DMS 273 (cell line): Measurements from ENCODE around the gene SMYD3.

Source experiments
- DNase-seq: peaks from one replicate; lab custom pipeline; 2025; ENCODE audit not compliant: unreplicated experiment; lab: John Stamatoyannopoulos, UW

Gene SMYD3

DNA sequence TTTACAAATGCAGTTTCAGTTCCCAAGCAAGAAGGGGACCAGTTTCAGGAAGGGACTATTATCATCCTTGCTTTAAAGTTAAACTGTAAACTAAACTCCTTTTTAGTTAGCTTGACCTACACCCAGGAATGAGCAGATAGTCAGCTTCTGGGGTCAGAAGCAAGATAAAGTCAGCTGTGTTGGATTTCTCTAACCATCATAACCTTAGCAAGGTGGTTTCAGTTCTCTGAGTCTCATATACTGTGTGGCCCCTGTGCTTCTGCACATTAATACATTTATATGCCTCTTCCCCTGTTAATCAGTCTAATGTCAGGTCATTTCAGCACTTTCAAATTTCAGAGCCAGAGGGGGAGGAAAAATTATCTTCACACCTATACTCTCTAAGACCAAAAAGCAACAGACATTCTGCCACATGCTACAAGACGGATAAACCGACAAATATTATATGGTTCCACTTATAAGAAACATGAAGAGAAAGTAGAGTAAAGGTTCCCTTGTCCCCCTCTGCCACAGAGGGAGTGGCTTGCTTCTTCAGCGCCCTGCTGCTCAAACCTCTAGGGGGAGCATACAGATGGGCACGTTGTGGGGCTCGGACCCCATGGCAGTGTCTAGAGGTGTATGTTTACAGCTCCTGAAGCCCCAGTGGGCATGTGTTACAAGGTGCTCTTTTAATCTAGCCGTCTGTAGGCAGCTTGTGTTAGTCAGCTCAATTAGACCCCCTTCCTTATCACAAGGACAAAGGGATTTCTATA is 89.1 kb downstream of the SMYD3 start:
- peak; percentile 99 for DNase-seq

DNA sequence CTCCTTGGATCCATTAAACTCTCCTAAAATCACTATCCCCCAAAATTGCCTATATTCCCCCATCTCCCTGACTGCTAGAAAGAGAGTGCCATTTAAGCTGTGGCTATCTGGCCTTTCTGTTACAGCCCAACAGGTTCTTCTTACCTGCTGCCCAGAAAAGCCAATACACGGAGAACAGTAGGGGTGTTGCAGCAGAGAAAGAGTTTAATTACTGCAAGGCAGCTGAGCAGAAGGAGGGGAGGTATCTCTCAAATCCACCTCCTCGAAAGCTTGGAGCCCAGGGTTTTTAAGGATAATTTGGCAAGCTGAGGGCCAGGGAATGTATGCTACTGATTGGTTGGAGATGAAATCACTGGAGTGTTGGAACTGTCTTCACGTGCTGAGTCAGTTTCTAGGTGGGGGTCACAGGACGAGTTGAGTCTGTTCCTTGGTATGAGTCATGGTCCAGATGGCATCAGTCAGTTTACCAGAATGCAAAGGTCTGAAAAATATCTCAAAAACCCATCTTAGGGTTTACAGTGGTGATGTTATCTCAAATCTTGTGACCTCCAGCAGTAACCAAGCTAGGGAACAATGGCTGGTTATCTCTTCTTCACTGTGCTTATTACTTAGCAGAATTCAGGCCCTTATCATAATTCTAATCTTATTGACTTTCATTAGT is 89.8 kb downstream of the SMYD3 start:
- peak; percentile 97 for DNase-seq

DNA sequence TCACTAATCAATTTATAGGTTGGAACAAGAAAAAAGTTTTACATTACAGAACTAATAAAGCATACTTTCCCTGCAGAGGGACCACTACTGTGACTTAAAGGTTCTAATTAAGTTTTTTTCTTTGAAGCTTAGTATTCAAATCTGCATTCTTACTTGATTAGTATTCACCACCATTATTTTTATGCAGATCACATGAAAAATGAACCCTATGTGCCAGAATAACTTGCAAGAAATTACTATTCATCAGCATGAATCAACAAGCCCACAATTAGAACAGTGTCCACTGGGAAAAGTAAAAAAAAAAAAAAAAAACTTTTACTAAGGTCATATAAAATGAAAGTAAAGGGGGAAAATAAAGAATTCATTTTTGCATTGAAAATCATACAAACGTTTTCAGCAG is 90.8 kb downstream of the SMYD3 start:
- DNase-seq, result no peak

DNA sequence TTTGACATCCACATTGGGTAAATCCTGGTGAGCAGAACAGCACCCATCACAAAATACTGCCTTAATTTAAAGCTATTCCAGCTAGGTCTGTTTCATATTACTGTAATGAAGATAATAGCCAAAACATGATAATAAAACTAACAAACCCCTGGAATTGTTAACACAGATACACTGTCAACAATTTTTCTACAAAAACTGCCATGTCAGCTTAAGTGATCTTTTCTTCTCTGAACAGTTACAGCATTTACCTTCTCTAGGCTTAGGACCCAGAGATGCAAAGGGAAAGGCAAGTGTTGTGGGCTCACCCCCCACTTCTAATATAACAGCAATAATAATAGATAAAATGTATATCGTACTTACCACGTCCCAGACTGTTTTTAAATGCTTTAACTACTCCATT is 92.1 kb downstream of the SMYD3 start:
- no peak for DNase-seq

DNA sequence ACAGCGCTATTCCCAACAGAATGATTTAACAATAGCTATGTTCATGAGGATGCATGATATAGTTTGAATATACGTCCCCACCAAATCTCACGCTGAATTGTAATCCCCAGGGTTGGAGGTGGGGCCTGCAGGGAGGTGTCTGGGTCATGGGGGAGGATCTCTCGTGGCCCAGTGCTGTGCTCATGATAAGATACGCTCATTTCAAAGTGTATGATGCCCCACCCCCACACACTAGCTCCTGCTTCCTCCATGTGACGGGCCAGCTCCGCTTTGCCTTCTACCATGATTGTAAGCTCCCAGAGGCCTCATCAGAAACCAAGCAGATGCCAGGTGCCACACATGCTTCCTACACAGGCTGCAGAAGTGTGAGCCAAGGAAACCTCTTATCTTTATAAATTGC is 93.6 kb downstream of the SMYD3 start:
- no peak for DNase-seq

DNA sequence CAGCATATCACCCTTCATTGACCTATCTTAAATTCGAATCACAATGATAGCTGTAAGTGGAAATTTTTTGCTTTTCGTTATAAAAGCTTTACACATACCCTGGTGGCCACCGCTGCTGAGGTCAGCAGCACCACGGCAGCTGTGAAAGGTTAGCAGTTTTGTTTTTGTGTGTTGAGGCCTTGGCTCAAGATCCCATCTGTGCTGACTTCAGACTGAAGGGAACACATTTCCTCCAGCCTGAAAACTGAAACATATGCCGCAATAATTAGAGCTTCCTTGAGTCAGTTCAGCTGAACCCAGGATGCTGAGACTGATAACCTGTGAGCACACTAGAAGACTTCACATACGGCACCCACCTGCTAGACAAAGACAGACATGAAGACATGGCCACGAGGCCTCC is 103.0 kb downstream of the SMYD3 start:
- peak; percentile 94 for DNase-seq

DNA sequence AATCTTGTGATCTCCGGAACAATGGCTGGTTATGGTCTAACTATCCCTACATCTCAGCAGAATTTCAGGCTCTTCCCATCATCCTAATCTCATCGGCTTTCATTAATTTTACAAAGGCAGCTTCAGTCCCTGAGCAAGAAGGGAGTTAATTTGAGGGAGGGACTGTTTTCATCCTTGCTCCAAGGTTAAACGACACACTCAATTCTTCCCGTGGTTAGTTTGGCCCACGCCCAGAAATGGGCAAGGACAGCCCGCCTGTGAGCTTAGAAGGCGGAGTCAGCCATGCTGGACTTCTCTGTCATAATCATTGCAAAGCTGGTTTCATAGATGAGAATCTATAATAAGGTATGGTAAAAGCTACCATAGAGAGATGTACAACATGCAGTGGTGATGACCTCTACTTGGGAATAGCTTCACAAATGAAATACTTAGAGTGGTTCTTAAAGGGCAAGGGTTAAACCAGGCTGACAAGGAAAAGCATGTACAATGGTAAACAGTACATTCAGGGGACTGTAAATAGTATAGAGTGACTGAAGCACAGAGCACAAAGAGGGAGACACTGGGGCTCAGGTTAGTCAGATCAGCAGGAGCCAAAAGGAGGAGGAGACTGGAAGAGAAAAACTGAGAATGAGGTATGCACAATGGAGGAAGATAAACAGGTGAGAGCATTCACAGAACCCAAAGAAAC is 108.8 kb downstream of the SMYD3 start:
- DNase-seq, result no peak

DNA sequence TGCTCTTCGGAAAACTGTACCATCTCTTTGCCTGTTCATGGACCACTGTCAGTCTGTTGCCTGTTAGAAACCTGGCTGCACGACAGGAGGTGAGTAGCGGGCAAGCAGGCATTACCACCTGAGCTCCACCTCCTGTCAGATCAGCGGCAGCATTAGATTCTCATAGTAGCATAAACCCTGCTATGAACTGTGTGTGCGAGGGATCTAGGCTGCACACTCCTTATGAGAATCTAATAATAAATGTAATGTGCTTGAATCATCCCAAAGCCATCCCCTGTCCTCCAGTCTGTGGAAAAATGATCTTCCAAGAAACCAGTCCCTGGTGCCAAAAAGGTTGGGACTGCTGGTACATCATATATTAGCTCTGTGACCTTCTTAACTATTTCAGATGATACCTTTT is 110.0 kb downstream of the SMYD3 start:
- DNase-seq, result no peak

DNA sequence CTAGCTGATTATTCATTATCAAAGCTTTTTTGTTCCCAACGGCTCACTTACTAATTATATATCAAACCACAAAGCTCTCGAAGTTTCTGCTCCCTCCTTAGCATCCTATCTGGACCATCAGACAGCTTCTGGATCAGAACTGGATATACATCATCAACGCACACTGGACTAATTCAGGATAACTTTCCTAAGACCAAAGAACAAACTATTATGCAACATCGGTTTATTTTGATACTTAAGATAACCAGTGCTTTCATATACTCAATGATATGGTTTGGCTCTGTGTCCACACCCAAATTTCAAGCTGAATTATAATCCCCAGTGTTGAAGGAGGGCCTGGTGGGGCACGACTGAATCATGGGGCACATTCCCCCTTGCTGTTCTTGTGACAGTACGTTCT is 110.8 kb downstream of the SMYD3 start:
- DNase-seq, result no peak

DNA sequence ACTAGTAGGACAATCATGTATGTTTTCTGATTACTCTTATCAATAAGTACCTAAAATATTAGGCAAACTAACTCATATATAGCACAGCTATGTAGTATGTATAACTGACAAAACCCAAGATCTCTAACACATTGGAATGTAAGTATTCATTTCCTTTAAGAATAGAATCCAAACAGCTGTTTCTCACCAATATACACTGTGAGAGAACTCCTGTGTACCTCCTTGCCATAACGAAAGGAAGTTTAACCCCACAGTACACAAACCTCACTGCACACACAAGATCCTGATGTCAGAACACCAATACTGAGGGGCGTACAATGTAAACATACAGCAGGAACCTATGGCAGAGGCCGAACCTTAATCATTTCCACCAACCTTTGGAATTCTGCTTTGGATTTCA is 113.0 kb downstream of the SMYD3 start:
- DNase-seq, result no peak

DNA sequence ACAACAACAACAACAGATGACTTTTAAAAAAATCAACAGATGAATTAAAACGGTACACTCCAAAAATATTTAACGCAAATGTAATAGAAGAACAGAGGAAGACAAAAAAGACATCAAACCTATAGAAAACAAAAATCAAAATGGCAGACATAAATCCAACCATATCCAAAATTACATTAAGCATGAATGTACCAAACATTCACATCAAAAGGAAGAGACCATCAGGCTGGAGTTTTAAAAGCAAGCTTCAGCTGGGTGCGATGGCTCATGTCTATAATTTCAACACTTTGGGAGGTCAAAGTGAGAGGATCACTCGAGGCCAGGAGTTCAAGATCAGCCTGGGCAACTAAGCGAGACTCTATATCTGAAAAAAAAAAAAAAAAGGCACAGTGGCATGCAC is 116.2 kb downstream of the SMYD3 start:
- DNase-seq, result no peak

DNA sequence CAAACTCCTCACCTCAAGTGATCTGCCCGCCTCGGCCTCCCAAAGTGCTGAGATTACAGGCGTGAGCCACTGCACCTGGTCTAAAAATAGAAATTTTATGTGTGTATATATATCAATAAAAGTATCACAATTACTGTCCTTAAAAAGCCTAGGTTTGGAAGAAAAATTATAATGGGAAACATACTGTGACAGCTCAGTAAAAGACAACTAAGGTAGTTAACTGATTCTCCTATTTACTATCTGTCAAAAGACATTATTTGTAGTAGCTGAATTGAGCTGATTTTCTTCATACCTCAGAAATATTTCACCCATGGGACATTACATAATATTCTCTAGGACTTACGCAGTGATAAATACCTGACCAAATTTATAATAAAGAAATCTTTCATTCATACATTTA is 122.5 kb downstream of the SMYD3 start:
- DNase-seq, result no peak

DNA sequence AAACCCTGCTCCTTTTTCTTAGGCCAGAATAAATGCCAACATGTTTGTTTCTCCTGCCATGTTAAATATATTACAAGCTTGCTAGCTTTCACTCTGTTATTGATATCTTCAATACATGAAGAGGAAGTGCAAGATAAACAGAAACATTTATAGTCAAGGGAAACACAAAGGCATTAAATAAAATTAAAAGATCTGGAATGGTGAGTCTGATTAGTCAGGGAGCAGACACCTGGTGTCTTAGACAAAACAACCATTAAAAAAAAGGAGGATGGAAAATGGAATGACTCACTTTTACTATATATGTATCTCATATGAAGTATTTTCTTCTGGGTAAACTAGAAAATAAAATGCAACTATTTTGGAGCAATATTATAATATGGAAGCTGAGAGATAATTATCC is 123.3 kb downstream of the SMYD3 start:
- no peak for DNase-seq

DNA sequence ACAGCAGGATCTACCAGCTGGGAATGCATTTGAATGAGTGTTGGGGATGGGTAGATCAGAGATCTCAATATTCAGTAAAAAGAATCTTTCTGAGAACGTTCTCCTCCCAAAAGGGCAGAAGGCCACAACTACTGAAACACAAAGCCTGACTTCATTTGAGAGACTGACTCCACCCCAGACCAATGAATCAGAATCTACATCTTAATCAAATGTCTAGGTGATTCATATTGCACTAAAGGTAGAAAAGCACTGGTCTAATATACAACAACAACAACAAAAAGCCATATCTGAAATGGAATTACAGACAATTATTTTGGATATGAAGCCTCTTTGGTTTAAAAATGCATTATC is 123.9 kb downstream of the SMYD3 start:
- DNase-seq, result no peak

DNA sequence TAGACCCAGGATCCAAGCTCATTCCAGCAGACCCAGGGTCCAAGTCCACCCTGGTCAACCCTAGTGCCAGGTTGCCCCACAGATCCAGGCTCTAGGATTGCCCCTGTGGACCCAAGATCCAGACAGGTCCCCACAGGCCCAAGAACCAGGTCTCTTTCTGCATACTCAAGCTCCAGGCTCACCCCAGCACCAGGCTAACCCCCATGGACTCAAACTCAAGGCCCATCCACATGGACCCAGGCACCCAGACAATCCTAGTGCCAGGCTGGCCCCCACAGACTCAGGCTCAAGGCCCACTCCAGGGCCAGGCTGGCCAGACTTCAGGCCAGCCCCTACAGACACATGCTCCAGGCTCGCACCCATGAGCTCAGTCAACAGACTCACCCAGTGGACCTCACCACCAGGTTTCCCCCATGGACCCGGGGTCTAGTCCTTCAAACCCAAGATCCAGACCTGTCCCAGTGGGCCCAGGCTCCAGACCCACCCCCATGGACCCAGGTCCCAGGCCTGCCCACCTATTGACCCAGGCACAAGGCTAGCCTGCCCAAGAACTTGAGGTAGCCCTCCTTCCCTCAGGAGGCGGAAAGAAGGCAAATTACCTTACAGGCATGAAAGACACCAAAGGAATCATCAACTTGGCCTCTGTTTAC is 124.4 kb downstream of the SMYD3 start:
- DNase-seq, result no peak

DNA sequence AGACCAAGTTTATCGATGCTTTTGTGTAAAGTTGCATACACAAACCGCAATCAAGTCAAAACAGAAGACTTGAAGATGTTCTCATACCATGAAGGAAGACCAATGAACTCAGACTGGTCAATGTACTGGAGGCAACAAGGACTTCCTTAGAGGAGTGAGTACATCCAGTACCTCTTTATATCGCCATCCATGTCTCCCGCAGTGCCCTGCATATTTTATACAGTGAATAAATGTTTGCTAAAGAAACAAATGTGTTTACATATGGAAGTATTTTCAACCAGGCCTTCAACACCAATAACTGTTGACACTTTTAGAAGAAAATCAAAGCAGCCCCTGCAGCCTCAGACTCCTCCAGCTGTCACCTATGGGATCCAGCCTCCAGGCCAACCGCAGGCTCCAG is 125.6 kb downstream of the SMYD3 start:
- DNase-seq, result no peak

DNA sequence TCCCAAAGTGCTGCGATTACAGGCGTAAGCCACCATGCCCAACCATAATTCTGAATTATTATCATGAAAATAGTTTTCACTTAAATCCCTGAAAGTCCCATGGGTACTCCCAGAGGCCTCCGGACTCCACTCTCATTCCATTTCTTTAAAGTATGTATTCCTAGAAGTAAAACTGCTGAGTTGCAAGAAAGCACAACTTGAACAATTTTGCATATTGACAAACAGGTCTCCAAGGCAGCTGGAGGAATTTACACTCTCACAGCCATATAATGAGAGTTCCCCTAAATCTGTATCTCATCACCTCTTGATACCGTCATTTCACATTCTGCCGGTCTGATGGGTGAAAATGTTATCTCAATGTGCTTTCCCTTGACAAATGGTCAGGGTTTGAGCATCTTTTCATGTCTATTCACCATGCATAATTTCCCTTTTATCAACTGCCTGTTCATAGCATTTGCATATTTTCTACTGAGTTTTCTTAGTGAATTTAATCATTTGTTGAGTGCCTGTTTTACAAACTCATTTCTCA is 129.4 kb downstream of the SMYD3 start:
- DNase-seq, result no peak

DNA sequence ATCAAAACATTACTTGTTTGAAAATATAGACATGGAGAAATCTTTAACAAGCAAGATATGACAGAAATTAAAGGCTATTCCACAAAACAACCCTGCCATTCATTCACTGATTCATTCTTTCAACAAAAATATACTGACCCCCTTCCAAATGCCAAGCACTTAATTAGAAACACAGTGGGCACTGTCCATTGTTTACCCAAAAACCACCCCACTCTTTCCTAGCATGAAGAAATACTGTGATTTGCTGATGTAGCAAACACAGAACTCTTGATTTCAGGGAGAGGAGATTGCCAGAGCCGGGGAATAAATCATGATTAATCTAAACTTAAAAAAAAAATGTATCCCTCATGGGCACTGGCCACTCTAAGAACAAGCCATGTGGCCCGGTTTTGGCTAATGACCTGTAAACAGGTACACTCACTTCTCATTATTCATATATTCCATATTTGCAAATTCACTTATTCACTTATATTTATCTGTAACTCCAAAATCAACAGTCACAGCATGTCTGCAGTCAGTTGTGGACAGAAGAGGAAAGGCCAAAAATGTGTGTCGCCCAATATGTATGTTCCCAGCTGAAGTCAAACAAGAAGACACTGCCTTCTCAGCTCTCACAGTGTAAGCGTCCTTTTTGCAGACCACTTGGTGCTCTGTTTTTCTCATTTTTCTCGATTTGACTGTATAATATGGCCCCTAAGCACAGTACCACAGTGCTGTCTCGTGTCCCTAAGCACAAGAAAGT is 133.1 kb downstream of the SMYD3 start:
- DNase-seq, result no peak

DNA sequence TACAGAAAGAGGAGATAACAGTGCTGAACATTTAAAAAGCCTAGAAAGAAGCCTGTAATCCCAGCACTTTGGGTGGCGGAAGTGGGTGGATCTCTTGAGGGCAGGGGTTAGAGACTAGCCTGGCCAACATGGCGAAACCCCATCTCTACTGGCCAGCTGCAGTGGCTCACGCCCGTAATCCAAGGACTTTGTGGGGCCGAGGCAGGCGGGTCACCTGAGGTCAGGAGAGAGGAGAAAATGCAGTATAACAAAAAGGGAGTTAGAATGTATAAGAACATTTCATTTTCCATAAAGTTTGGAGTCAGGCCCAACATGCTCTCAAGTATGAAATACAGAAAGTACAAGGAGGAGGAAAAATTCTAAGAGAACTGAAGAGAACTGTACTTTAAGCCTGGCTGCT is 134.5 kb downstream of the SMYD3 start:
- no peak for DNase-seq

DNA sequence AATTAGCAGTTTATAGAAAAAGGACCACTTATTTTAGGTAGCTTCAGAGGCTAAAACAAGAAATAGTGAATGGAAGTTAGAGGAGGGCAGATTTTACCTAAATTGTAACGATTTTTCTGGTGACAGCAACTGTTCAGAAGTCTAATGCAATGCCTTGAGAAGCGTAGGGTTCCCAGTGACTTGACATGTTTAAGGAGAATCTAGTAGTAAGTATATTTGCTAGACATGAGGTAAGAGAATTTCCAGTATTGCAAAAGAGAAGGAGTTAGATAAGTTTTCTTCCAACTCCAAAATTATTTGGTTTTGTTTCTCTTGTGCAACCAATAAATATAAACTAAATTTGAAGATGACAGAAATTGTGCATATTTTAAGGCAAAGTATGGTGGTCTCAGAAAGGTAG is 140.0 kb downstream of the SMYD3 start:
- DNase-seq, result no peak

DNA sequence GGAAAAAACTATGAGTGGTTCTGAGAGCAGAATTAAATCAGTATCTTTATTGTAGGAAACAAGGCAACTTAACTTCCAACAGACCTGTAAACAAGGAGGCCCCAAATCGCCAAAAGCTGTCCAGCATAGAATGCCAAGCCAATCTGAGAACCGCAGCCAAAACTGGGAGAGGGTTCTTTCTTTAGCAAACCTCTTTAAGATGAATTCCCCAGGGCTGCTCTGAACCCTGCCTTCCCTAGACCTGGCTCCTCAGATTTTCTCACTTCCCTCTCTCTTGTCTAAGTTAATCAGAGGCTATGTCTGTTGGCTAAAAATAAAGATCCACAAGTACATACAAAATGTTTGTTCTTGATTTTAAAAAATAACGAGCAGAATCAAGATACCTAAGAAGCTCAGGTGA is 141.4 kb downstream of the SMYD3 start:
- peak; percentile 21 for DNase-seq
